ENCODE results near the gene OR2G6.
"Not testable (repeated sequence)": the region's sequence is repeated elsewhere in the genome, so short reads cannot be mapped to it uniquely, and the experiment has no call there.

Gene OR2G6

GRCh38 chr1:248551027-248551426, 43.2 kb downstream of the OR2G6 start:
- not testable (repeated sequence) for H2AFZ ChIP-seq (ENCODE audit: low read length); H3K4me3 ChIP-seq (ENCODE audit: low read depth, low read length, poor library complexity, severe bottlenecking); H3K79me2 ChIP-seq (ENCODE audit: insufficient read depth, low read length); H3K27me3 ChIP-seq (ENCODE audit: insufficient read depth, low read length); H3K9me2 ChIP-seq (ENCODE audit: low read depth, low read length); H3K4me1 ChIP-seq (ENCODE audit: insufficient read depth, low read length, severe bottlenecking); H4K20me1 ChIP-seq (ENCODE audit: insufficient read depth, low read length); H3K9me3 ChIP-seq (ENCODE audit: low read length); H3F3A ChIP-seq (ENCODE audit: insufficient read depth, low read length); H3K36me3 ChIP-seq (ENCODE audit: insufficient read depth, low read length); H3K4me2 ChIP-seq (ENCODE audit: low read length); H3K27ac ChIP-seq (ENCODE audit: low read depth, low read length, poor library complexity, severe bottlenecking); H3K9ac ChIP-seq (ENCODE audit: low read length)

DNA sequence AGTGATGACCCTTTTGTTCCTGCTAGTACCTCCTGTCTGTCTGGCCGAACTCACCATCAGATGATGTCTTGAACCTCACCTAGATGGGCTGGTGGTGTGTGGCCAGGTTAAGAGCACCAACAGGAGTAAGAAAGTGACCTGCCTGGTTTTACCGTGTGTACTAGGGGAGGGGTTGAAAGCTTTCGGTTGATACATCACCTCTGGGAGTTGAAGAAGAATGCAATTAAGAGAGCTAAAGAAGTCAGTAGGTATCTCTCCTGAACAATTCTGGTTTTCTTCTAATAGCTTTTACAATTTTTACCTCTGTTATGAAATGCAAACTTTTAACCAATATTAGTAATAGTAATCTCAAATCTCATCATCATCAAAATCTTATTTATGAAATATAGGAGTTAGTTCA, 54.8 kb downstream of the OR2G6 start, which contains the start of gene OR2T29:
TSS of gene OR2T29 (minus strand) at position 101 of the 400 bp plus-strand sequence. CDS start 3,281 bp downstream, outside the sequence.
- not testable (repeated sequence) for H3K9me2 ChIP-seq (ENCODE audit: low read depth, low read length); H2AFZ ChIP-seq (ENCODE audit: low read length); H4K20me1 ChIP-seq (ENCODE audit: insufficient read depth, low read length); H3F3A ChIP-seq (ENCODE audit: insufficient read depth, low read length); H3K79me2 ChIP-seq (ENCODE audit: insufficient read depth, low read length); H3K36me3 ChIP-seq (ENCODE audit: insufficient read depth, low read length); H3K9me3 ChIP-seq (ENCODE audit: low read length); H3K27me3 ChIP-seq (ENCODE audit: insufficient read depth, low read length); H3K4me1 ChIP-seq (ENCODE audit: insufficient read depth, low read length, severe bottlenecking); H3K4me2 ChIP-seq (ENCODE audit: low read length); H3K27ac ChIP-seq (ENCODE audit: low read depth, low read length, poor library complexity, severe bottlenecking); H3K9ac ChIP-seq (ENCODE audit: low read length); H3K4me3 ChIP-seq (ENCODE audit: low read depth, low read length, poor library complexity, severe bottlenecking)

GRCh38 chr1:248565530-248566373, 57.9 kb downstream of the OR2G6 start:
- not testable (repeated sequence) for H3K9me2 ChIP-seq (ENCODE audit: low read depth, low read length); H3K4me3 ChIP-seq (ENCODE audit: low read depth, low read length, poor library complexity, severe bottlenecking); H3F3A ChIP-seq (ENCODE audit: insufficient read depth, low read length); H3K36me3 ChIP-seq (ENCODE audit: insufficient read depth, low read length); H3K9me3 ChIP-seq (ENCODE audit: low read length); H3K4me1 ChIP-seq (ENCODE audit: insufficient read depth, low read length, severe bottlenecking); H3K4me2 ChIP-seq (ENCODE audit: low read length); H3K79me2 ChIP-seq (ENCODE audit: insufficient read depth, low read length); H3K9ac ChIP-seq (ENCODE audit: low read length); H2AFZ ChIP-seq (ENCODE audit: low read length); H4K20me1 ChIP-seq (ENCODE audit: insufficient read depth, low read length); H3K27ac ChIP-seq (ENCODE audit: low read depth, low read length, poor library complexity, severe bottlenecking); H3K27me3 ChIP-seq (ENCODE audit: insufficient read depth, low read length)

DNA sequence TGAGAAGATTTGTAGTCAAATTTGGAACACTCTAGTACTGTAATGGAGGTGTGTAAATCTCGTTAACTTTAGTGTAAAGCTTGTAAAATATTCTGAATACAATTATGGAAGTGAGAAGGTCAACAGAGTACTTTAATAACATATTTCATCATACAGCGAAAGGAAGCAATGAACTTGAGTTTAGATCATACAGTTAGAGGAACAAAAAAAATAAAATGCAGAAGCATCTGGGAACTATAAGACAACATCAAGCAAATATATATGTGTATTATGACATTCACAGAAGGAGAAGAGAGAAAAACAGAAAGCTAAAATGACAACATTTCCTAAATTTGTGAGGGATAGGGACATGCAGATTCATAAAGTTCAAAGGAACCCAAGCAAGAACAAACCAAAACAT, 61.2 kb downstream of the OR2G6 start:
- not testable (repeated sequence) for H3K27me3 ChIP-seq (ENCODE audit: insufficient read depth, low read length); H3K79me2 ChIP-seq (ENCODE audit: insufficient read depth, low read length); H3K9ac ChIP-seq (ENCODE audit: low read length); H3K4me1 ChIP-seq (ENCODE audit: insufficient read depth, low read length, severe bottlenecking); H3K4me2 ChIP-seq (ENCODE audit: low read length); H3F3A ChIP-seq (ENCODE audit: insufficient read depth, low read length); H4K20me1 ChIP-seq (ENCODE audit: insufficient read depth, low read length); H3K9me3 ChIP-seq (ENCODE audit: low read length); H3K4me3 ChIP-seq (ENCODE audit: low read depth, low read length, poor library complexity, severe bottlenecking); H3K9me2 ChIP-seq (ENCODE audit: low read depth, low read length); H3K36me3 ChIP-seq (ENCODE audit: insufficient read depth, low read length); H3K27ac ChIP-seq (ENCODE audit: low read depth, low read length, poor library complexity, severe bottlenecking); H2AFZ ChIP-seq (ENCODE audit: low read length)

- not testable (repeated sequence) for H3K4me3 ChIP-seq (ENCODE audit: low read depth, low read length, poor library complexity, severe bottlenecking); H3K27me3 ChIP-seq (ENCODE audit: insufficient read depth, low read length); H3K9ac ChIP-seq (ENCODE audit: low read length); H4K20me1 ChIP-seq (ENCODE audit: insufficient read depth, low read length); H2AFZ ChIP-seq (ENCODE audit: low read length); H3K79me2 ChIP-seq (ENCODE audit: insufficient read depth, low read length); H3K27ac ChIP-seq (ENCODE audit: low read depth, low read length, poor library complexity, severe bottlenecking); H3K4me1 ChIP-seq (ENCODE audit: insufficient read depth, low read length, severe bottlenecking); H3K4me2 ChIP-seq (ENCODE audit: low read length); H3K36me3 ChIP-seq (ENCODE audit: insufficient read depth, low read length); H3F3A ChIP-seq (ENCODE audit: insufficient read depth, low read length); H3K9me3 ChIP-seq (ENCODE audit: low read length); H3K9me2 ChIP-seq (ENCODE audit: low read depth, low read length)
Observed at GRCh38 chr1:248570811-248571210, 62.9 kb downstream of the OR2G6 start.

DNA sequence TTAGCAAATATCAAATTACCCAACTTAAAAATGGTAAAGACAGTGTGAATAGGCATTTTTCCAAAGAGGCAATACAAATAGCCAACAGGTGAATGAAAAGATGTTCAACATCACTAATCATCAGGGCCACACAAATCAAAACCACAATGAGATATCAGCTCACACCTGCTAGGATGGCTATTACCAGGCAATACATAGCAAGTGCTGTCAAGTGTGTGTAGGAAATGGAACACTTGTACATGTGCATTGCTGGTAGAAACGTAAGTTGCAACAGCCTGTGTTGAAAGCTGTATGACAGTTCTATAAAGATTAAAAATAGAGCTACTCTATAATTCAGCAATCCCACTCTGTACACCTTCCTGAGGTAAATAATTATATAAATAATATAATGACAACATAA, 64.2 kb downstream of the OR2G6 start:
- H3K27me3 ChIP-seq (ENCODE audit: insufficient read depth, low read length); H2AFZ ChIP-seq (ENCODE audit: low read length); H3K4me2 ChIP-seq (ENCODE audit: low read length); H3K9me2 ChIP-seq (ENCODE audit: low read depth, low read length); H4K20me1 ChIP-seq (ENCODE audit: insufficient read depth, low read length); H3K9ac ChIP-seq (ENCODE audit: low read length); H3K36me3 ChIP-seq (ENCODE audit: insufficient read depth, low read length); H3K27ac ChIP-seq (ENCODE audit: low read depth, low read length, poor library complexity, severe bottlenecking); H3K4me3 ChIP-seq (ENCODE audit: low read depth, low read length, poor library complexity, severe bottlenecking); H3K4me1 ChIP-seq (ENCODE audit: insufficient read depth, low read length, severe bottlenecking); H3K9me3 ChIP-seq (ENCODE audit: low read length); H3F3A ChIP-seq (ENCODE audit: insufficient read depth, low read length); H3K79me2 ChIP-seq (ENCODE audit: insufficient read depth, low read length): not testable (repeated sequence)

- not testable (repeated sequence) for H3K79me2 ChIP-seq (ENCODE audit: insufficient read depth, low read length); H3K9me2 ChIP-seq (ENCODE audit: low read depth, low read length); H4K20me1 ChIP-seq (ENCODE audit: insufficient read depth, low read length); H3K9me3 ChIP-seq (ENCODE audit: low read length); H3K4me1 ChIP-seq (ENCODE audit: insufficient read depth, low read length, severe bottlenecking); H3K27ac ChIP-seq (ENCODE audit: low read depth, low read length, poor library complexity, severe bottlenecking); H3K4me2 ChIP-seq (ENCODE audit: low read length); H2AFZ ChIP-seq (ENCODE audit: low read length); H3K36me3 ChIP-seq (ENCODE audit: insufficient read depth, low read length); H3K4me3 ChIP-seq (ENCODE audit: low read depth, low read length, poor library complexity, severe bottlenecking); H3K9ac ChIP-seq (ENCODE audit: low read length); H3F3A ChIP-seq (ENCODE audit: insufficient read depth, low read length); H3K27me3 ChIP-seq (ENCODE audit: insufficient read depth, low read length)
Observed at GRCh38 chr1:248573856-248574255, 66.0 kb downstream of the OR2G6 start.

DNA sequence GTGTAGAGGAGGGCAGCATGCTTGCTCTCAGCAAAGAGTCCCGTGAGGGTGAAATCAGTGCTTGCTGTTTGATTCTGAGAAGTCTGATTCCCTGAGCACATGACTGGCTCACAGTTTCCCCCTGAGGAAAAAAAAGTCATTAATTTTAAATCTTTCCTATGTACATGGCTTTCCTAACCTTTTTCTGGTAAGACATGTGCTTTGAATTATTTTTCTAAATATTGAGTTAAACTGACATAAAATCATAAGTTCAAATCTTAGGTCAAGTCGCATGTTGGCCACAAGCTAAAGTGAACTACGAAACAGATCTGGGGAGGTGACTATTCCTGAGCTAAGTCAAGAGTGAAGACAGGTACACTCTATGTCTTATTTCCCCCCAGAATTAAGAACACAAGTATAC, 66.8 kb downstream of the OR2G6 start, which contains the start of gene OR2T34:
TSS of gene OR2T34 (minus strand) at position 101 of the 400 bp plus-strand sequence. CDS start at position 101, 0 bp downstream.
- not testable (repeated sequence) for H3K4me3 ChIP-seq (ENCODE audit: low read depth, low read length, poor library complexity, severe bottlenecking); H3F3A ChIP-seq (ENCODE audit: insufficient read depth, low read length); H3K4me1 ChIP-seq (ENCODE audit: insufficient read depth, low read length, severe bottlenecking); H3K79me2 ChIP-seq (ENCODE audit: insufficient read depth, low read length); H3K27ac ChIP-seq (ENCODE audit: low read depth, low read length, poor library complexity, severe bottlenecking); H3K36me3 ChIP-seq (ENCODE audit: insufficient read depth, low read length); H3K4me2 ChIP-seq (ENCODE audit: low read length); H3K9me3 ChIP-seq (ENCODE audit: low read length); H4K20me1 ChIP-seq (ENCODE audit: insufficient read depth, low read length); H3K27me3 ChIP-seq (ENCODE audit: insufficient read depth, low read length); H2AFZ ChIP-seq (ENCODE audit: low read length); H3K9ac ChIP-seq (ENCODE audit: low read length); H3K9me2 ChIP-seq (ENCODE audit: low read depth, low read length)

Measured in OCI-LY1 (cell line).